ENCODE data around the gene TRPM3.
"Not testable (repeated sequence)": the region's sequence is repeated elsewhere in the genome, so short reads cannot be mapped to it uniquely, and the experiment has no call there.

TRPM3 gene

GRCh38 chr9:70995511-70995910 lies 125.9 kb downstream of the TRPM3 start:
- Histone ChIP-seq H3K27ac (ENCODE audit: low read length) (no peak overlapping the region), H3K36me3 (ENCODE audit: control insufficient read depth, low read depth, low read length) (no peaks in the 10 kb centered on the region), H3K9me3 (ENCODE audit: control insufficient read depth, low read depth, low read length) (no peaks in the 10 kb centered on the region), H3K4me1 (ENCODE audit: control insufficient read depth, low read depth, low read length) (peaks cover 6% of the 10 kb centered on the region), H3K27me3 (ENCODE audit: control insufficient read depth, insufficient read depth, low read length) (no peaks in the 10 kb centered on the region), H3K4me3 (ENCODE audit: low read length) (no peak overlapping the region), H3K9ac (ENCODE audit: low read length) (no peak overlapping the region)

DNA sequence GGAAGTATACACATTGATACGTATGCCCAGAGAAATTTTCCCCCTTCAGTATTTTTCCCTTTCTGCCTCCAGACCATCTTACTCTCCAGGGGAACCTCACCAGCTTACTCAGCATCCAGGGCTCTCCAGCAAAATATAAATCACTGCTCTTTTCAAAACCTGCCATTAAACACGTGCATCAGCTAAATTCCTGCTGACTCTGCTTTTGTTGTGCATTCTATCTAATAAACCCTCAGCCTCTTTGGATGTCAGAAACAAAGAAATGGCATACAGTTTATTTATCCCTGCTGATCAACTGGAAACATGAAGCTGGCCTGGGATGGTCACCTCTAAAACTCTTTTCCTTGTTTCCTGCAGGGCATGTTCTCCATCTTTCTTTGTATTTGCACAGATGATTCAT lies 126.8 kb downstream of the TRPM3 start:
- H3K4me1 ChIP-seq (ENCODE audit: control insufficient read depth, low read depth, low read length): peaks cover 6% of the 10 kb centered on the region
- no peaks in the 10 kb centered on the region for H3K36me3 ChIP-seq (ENCODE audit: control insufficient read depth, low read depth, low read length)
- no peak overlapping the region for H3K9ac ChIP-seq (ENCODE audit: low read length)
- no peak overlapping the region for H3K27ac ChIP-seq (ENCODE audit: low read length)
- no peak overlapping the region for H3K4me3 ChIP-seq (ENCODE audit: low read length)
- no peaks in the 10 kb centered on the region for H3K9me3 ChIP-seq (ENCODE audit: control insufficient read depth, low read depth, low read length)
- no peaks in the 10 kb centered on the region for H3K27me3 ChIP-seq (ENCODE audit: control insufficient read depth, insufficient read depth, low read length)

GRCh38 chr9:70988551-70988950 lies 132.9 kb downstream of the TRPM3 start:
- Histone ChIP-seq H3K4me3 (ENCODE audit: low read length) (no peak overlapping the region), H3K27me3 (ENCODE audit: control insufficient read depth, insufficient read depth, low read length) (no peaks in the 10 kb centered on the region), H3K9ac (ENCODE audit: low read length) (no peak overlapping the region), H3K9me3 (ENCODE audit: control insufficient read depth, low read depth, low read length) (no peaks in the 10 kb centered on the region), H3K36me3 (ENCODE audit: control insufficient read depth, low read depth, low read length) (no peaks in the 10 kb centered on the region), H3K4me1 (ENCODE audit: control insufficient read depth, low read depth, low read length) (no peaks in the 10 kb centered on the region), H3K27ac (ENCODE audit: low read length) (no peak overlapping the region)

DNA sequence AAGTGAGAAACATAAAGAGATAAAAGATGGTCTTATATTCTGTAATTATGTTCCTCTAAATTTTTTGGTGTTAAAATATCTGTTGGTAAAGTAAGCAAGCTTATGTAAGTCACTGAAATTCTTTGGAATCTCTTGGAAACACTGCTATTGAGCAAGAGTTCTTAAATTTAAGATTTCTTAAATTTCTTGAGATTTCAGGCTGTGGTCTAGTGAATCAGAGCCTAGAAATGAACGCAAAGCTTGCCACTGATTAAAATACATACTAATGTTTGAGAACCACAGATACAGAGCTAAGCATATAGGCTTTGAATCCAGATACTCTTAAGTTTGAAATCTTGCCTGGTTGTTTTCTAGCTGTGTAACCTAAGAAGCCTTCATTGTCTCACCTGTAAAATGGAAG lies 133.4 kb downstream of the TRPM3 start:
- Histone ChIP-seq H3K9ac (ENCODE audit: low read length) (no peak overlapping the region), H3K9me3 (ENCODE audit: control insufficient read depth, low read depth, low read length) (no peaks in the 10 kb centered on the region), H3K27ac (ENCODE audit: low read length) (no peak overlapping the region), H3K4me3 (ENCODE audit: low read length) (no peak overlapping the region), H3K4me1 (ENCODE audit: control insufficient read depth, low read depth, low read length) (no peaks in the 10 kb centered on the region), H3K27me3 (ENCODE audit: control insufficient read depth, insufficient read depth, low read length) (no peaks in the 10 kb centered on the region), H3K36me3 (ENCODE audit: control insufficient read depth, low read depth, low read length) (no peaks in the 10 kb centered on the region)

- Histone ChIP-seq H3K9ac (ENCODE audit: low read length) (no peak overlapping the region), H3K27ac (ENCODE audit: low read length) (no peak overlapping the region), H3K4me3 (ENCODE audit: low read length) (no peak overlapping the region), H3K9me3 (ENCODE audit: control insufficient read depth, low read depth, low read length) (no peaks in the 10 kb centered on the region), H3K36me3 (ENCODE audit: control insufficient read depth, low read depth, low read length) (no peaks in the 10 kb centered on the region), H3K4me1 (ENCODE audit: control insufficient read depth, low read depth, low read length) (no peaks in the 10 kb centered on the region), H3K27me3 (ENCODE audit: control insufficient read depth, insufficient read depth, low read length) (no peaks in the 10 kb centered on the region)
Observed at GRCh38 chr9:70986984-70987383, 134.4 kb downstream of the TRPM3 start.

GRCh38 chr9:70983723-70984295 lies 137.6 kb downstream of the TRPM3 start:
- Histone ChIP-seq H3K27ac (ENCODE audit: low read length) (no peak overlapping the region), H3K4me3 (ENCODE audit: low read length) (no peak overlapping the region), H3K27me3 (ENCODE audit: control insufficient read depth, insufficient read depth, low read length) (no peaks in the 10 kb centered on the region), H3K9ac (ENCODE audit: low read length) (no peak overlapping the region), H3K36me3 (ENCODE audit: control insufficient read depth, low read depth, low read length) (no peaks in the 10 kb centered on the region), H3K4me1 (ENCODE audit: control insufficient read depth, low read depth, low read length) (no peaks in the 10 kb centered on the region), H3K9me3 (ENCODE audit: control insufficient read depth, low read depth, low read length) (no peaks in the 10 kb centered on the region)

DNA sequence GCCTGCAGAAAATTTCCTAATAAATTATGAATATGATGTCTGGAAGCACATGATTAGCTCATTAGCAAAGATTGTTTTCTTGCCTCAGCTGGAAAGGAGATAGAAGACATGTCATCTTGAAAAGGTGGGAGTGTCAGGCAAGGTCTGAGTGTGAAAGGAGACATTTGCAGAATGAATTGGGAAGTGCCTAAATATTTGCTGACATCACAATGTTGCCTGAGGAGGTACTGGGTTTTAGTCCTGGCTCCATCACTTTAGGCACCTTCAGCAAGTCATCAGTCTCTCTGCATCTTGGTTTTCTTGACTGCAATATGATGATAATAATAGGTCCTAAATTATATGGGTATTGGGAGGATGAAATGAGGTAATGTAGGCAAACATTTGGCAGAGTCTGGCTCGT lies 140.1 kb downstream of the TRPM3 start:
- Histone ChIP-seq H3K9me3 (ENCODE audit: control insufficient read depth, low read depth, low read length) (no peaks in the 10 kb centered on the region), H3K4me1 (ENCODE audit: control insufficient read depth, low read depth, low read length) (no peaks in the 10 kb centered on the region), H3K36me3 (ENCODE audit: control insufficient read depth, low read depth, low read length) (no peaks in the 10 kb centered on the region), H3K9ac (ENCODE audit: low read length) (no peak overlapping the region), H3K4me3 (ENCODE audit: low read length) (no peak overlapping the region), H3K27me3 (ENCODE audit: control insufficient read depth, insufficient read depth, low read length) (no peaks in the 10 kb centered on the region), H3K27ac (ENCODE audit: low read length) (no peak overlapping the region)

- H3K4me3 ChIP-seq (ENCODE audit: low read length): no peak overlapping the region
- no peaks in the 10 kb centered on the region for H3K4me1 ChIP-seq (ENCODE audit: control insufficient read depth, low read depth, low read length)
- H3K9me3 ChIP-seq (ENCODE audit: control insufficient read depth, low read depth, low read length): no peaks in the 10 kb centered on the region
- no peak overlapping the region for H3K9ac ChIP-seq (ENCODE audit: low read length)
- no peaks in the 10 kb centered on the region for H3K36me3 ChIP-seq (ENCODE audit: control insufficient read depth, low read depth, low read length)
- H3K27ac ChIP-seq (ENCODE audit: low read length): no peak overlapping the region
- no peaks in the 10 kb centered on the region for H3K27me3 ChIP-seq (ENCODE audit: control insufficient read depth, insufficient read depth, low read length)
Observed at GRCh38 chr9:70979966-70980365, 141.5 kb downstream of the TRPM3 start.

DNA sequence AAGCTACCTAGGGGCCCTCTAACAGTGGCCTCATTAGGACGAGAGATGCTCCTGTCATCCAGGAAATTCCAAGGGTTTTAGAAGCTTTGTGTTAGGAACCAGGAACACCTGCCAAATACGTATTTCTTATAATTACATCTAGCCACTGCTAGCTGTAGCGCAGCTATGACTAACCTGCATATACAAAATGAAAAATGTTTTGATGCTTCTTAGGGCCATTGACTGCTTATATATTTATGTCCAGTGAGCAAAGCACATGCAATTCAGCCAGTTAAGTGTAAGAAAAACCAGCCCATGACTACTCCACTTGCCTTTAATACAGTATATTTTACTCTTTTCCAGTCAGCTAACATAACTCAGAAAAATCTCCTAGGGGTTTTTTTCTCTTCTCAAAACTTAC lies 143.3 kb downstream of the TRPM3 start:
- no peaks in the 10 kb centered on the region for H3K36me3 ChIP-seq (ENCODE audit: control insufficient read depth, low read depth, low read length)
- H3K27me3 ChIP-seq (ENCODE audit: control insufficient read depth, insufficient read depth, low read length): no peaks in the 10 kb centered on the region
- H3K4me1 ChIP-seq (ENCODE audit: control insufficient read depth, low read depth, low read length): no peaks in the 10 kb centered on the region
- H3K9me3 ChIP-seq (ENCODE audit: control insufficient read depth, low read depth, low read length): no peaks in the 10 kb centered on the region
- H3K9ac ChIP-seq (ENCODE audit: low read length): no peak overlapping the region
- H3K27ac ChIP-seq (ENCODE audit: low read length): no peak overlapping the region
- no peak overlapping the region for H3K4me3 ChIP-seq (ENCODE audit: low read length)

DNA sequence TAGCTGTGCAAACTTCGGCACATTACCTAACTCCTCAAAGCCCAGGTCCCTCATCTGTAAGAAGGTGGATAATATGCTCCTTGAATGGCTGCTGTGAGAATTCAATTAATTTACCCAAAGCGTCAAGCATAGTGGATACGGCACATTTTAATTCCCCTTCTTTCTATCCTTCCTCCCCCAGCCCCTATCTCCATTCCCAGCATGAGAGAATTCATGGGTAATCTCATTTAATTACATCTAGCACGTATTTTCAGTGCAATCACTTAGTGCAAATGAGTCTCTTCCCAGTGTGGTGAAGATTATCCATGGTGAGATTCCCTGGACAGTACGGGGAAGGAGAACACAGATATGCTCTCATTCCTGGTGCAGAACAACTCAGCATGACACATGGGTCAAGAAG lies 145.6 kb downstream of the TRPM3 start:
- no peaks in the 10 kb centered on the region for H3K36me3 ChIP-seq (ENCODE audit: control insufficient read depth, low read depth, low read length)
- H3K9me3 ChIP-seq (ENCODE audit: control insufficient read depth, low read depth, low read length): no peaks in the 10 kb centered on the region
- no peak overlapping the region for H3K4me3 ChIP-seq (ENCODE audit: low read length)
- no peaks in the 10 kb centered on the region for H3K4me1 ChIP-seq (ENCODE audit: control insufficient read depth, low read depth, low read length)
- H3K27ac ChIP-seq (ENCODE audit: low read length): no peak overlapping the region
- H3K9ac ChIP-seq (ENCODE audit: low read length): no peak overlapping the region
- no peaks in the 10 kb centered on the region for H3K27me3 ChIP-seq (ENCODE audit: control insufficient read depth, insufficient read depth, low read length)

DNA sequence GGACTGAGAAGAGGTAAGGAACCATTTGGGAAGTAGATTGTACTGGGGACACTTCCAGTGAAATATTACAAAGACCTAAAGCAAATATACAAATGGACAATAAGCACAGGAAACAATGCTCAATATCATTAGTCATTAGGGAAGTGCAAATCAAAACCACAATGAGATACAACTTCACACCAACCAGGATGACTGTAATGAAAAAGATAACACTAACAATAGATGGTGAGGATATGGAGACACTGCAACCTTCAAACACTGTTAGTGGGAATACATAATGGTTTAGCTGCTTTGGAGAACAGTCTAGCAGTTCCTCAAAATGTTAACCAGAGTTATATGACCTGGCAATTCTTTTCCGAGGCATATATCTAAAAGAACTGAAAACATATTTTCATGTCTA lies 149.7 kb downstream of the TRPM3 start:
- H3K9ac ChIP-seq (ENCODE audit: low read length): no peak overlapping the region
- no peaks in the 10 kb centered on the region for H3K9me3 ChIP-seq (ENCODE audit: control insufficient read depth, low read depth, low read length)
- no peaks in the 10 kb centered on the region for H3K4me1 ChIP-seq (ENCODE audit: control insufficient read depth, low read depth, low read length)
- no peak overlapping the region for H3K4me3 ChIP-seq (ENCODE audit: low read length)
- no peaks in the 10 kb centered on the region for H3K27me3 ChIP-seq (ENCODE audit: control insufficient read depth, insufficient read depth, low read length)
- H3K27ac ChIP-seq (ENCODE audit: low read length): no peak overlapping the region
- H3K36me3 ChIP-seq (ENCODE audit: control insufficient read depth, low read depth, low read length): no peaks in the 10 kb centered on the region

- H3K9me3 ChIP-seq (ENCODE audit: control insufficient read depth, low read depth, low read length); H3K9ac ChIP-seq (ENCODE audit: low read length); H3K36me3 ChIP-seq (ENCODE audit: control insufficient read depth, low read depth, low read length); H3K4me3 ChIP-seq (ENCODE audit: low read length); H3K4me1 ChIP-seq (ENCODE audit: control insufficient read depth, low read depth, low read length); H3K27ac ChIP-seq (ENCODE audit: low read length); H3K27me3 ChIP-seq (ENCODE audit: control insufficient read depth, insufficient read depth, low read length): not testable (repeated sequence)
Observed at GRCh38 chr9:70966380-70966779, 155.0 kb downstream of the TRPM3 start.
